LNCaP clone FGC (cell line): ENCODE data around the gene METAP2.

Experiments used
- DNase-seq: peaks from one replicate; pipeline ENCODE4 v3.0.0-alpha.2; 2011; ENCODE audit warnings: low read depth
- H3K4me3 ChIP-seq: 2 replicates; pipeline ENCODE4 v1.5.1; 2011; ENCODE audit warnings: mild to moderate bottlenecking, low read depth, low read length, control low read depth
- CTCF ChIP-seq: IDR thresholded peaks from 2 replicates; pipeline ENCODE4 v1.5.1; 2012; ENCODE audit warnings: mild to moderate bottlenecking; ENCODE audit not compliant: control insufficient read depth, insufficient read depth; ENCODE audit errors: extremely low read depth

METAP2 gene

GRCh38 chr12:95529693-95530225, 55.8 kb downstream of the METAP2 start:
- no peak for TF ChIP-seq CTCF

GRCh38 chr12:95532851-95533250, 58.9 kb downstream of the METAP2 start:
- no peak for DNase-seq
- H3K4me3 ChIP-seq = no peak overlapping the region
- TF ChIP-seq CTCF = no peak

More at GRCh38 chr12:95529693-95530225, 55.8 kb downstream of the METAP2 start:
- DNase-seq = no peak
- H3K4me3 ChIP-seq = no peak overlapping the region

GRCh38 chr12:95533985-95534384, 60.0 kb downstream of the METAP2 start:
- no peak for TF ChIP-seq CTCF
- no peak for DNase-seq
- H3K4me3 ChIP-seq = no peak overlapping the region

GRCh38 chr12:95538006-95538405, 64.1 kb downstream of the METAP2 start:
- no peak for TF ChIP-seq CTCF
- DNase-seq = no peak
- no peak overlapping the region for H3K4me3 ChIP-seq

- no peak overlapping the region for H3K4me3 ChIP-seq
- TF ChIP-seq CTCF = no peak
These were observed 64.7 kb downstream of the METAP2 start for GRCh38 chr12:95538656-95539055.

GRCh38 chr12:95541436-95541835, 67.5 kb downstream of the METAP2 start:
- no peak for DNase-seq
- no peak overlapping the region for H3K4me3 ChIP-seq
- no peak for TF ChIP-seq CTCF

More at GRCh38 chr12:95538656-95539055, 64.7 kb downstream of the METAP2 start:
- no peak for DNase-seq

GRCh38 chr12:95543305-95543704, 69.4 kb downstream of the METAP2 start:
- no peak overlapping the region for H3K4me3 ChIP-seq
- TF ChIP-seq CTCF = no peak
- no peak for DNase-seq
